GM18499 (cell line): ENCODE results near the gene ZNF846.
"Not testable (repeated sequence)": the region's sequence is repeated elsewhere in the genome, so short reads cannot be mapped to it uniquely, and the experiment has no call there.

Experiments used
- ATAC-seq: cut with Tn5 transposase; IDR thresholded peaks from one replicate; pipeline ENCODE4 v1.9.1; 2021; ENCODE audit warnings: moderate number of reproducible peaks; ENCODE audit not compliant: insufficient read depth, unreplicated experiment

Gene ZNF846

DNA sequence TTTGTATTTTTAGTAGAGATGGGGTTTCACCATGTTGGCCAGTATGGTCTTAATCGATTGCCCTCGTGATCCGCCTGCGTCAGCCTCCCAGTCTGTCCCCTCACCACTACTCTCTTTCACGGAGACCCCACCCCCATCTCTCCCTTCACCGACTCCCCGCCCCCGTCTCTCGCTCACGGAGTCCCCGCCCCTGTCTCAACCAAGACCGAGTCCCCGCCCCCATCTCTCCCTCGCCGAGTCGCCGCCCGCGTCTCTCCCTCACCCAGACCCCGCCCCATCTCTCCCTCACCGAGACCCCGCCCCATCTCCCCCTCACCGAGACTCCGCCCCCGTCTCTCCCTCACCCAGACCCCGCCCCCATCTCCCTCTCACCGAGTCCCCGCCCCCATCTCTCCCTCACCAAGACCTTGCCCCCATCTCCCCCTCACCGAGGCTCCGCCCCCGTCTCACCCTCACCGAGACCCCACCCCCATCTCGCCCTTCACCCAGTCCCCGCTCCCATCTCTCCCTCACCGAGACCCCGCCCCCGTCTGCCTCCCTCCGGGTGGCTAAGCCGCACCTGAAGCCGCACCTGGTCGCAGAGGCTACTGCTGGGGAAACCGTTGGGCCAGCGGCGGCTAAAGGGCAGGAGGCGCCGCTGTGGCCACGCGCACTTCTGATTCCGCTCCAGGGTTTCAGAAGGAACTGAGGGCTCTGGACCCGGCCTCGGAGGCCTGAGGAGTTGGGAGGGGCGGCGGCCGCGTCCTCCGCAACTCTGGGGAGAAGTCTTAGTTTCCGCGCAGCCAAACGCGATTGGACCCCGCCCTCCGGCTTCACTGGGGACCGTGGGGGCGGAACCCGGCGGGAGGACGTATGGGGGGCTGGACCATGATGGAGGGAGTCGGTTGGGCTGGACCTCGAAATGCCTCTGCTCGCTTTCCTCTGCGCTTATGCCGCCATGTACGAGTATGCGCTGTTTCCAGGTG lies 17.1 kb upstream of the ZNF846 start:
- ATAC-seq = peak; percentile 51

- not testable (repeated sequence) for ATAC-seq
Measured at GRCh38 chr19:9784163-9784496, 15.6 kb upstream of the ZNF846 start.

GRCh38 chr19:9782338-9782737 lies 13.8 kb upstream of the ZNF846 start:
- ATAC-seq = no peak

- ATAC-seq = no peak
Measured at GRCh38 chr19:9757544-9758501, 10.7 kb downstream of the ZNF846 start.

- no peak for ATAC-seq
Measured at GRCh38 chr19:9752701-9753443, 15.7 kb downstream of the ZNF846 start.

DNA sequence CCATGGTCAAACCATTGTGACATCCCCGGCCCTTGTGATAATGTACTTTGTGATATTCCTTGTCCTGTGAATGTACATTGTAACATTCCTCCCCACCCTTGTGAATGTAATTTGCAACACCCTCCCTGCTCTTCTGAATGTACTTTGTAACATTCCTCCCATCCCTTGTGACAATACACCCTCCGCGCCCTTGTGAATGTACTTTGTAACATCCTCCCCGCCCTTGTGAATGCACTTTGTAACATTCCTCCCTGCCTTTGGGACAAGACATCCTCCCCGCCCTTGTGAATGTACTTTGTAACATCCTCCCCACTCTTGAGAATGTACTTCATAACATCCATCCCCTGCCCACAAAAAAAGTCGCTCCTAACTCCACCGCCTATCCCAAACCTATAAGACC lies 17.1 kb downstream of the ZNF846 start:
- ATAC-seq = no peak

GRCh38 chr19:9741476-9742171 lies 26.9 kb downstream of the ZNF846 start:
- ATAC-seq = no peak

DNA sequence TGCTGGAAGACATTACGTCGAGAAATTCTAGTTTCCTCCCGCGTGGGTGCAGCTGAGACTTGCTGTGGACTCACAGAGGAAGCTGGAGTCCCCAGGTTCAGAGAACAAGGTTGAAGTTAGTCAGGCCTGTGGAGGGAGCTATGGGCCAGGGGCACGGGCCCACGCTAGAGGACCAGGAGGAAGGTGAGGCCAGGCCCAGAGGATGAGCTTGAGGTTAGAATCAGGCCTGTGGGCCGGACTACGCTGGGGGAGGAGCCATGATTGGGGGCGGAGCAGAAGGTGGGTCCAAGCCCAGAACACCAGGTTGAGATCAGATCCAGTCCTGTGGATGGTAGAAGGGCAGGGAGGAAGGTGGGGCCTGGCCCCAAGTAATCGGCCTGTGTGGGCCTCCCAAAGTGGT lies 32.6 kb downstream of the ZNF846 start:
- ATAC-seq = no peak

- ATAC-seq = not testable (repeated sequence)
Measured at GRCh38 chr19:9730056-9730455, 38.5 kb downstream of the ZNF846 start.

- ATAC-seq = no peak
Measured at GRCh38 chr19:9729162-9729561, 39.4 kb downstream of the ZNF846 start.

GRCh38 chr19:9727644-9728043 lies 40.9 kb downstream of the ZNF846 start:
- no peak for ATAC-seq

- ATAC-seq = not testable (repeated sequence)
Measured at GRCh38 chr19:9725508-9726201, 42.9 kb downstream of the ZNF846 start.

GRCh38 chr19:9724157-9724556 lies 44.4 kb downstream of the ZNF846 start:
- no peak for ATAC-seq

- ATAC-seq = no peak
Measured at GRCh38 chr19:9721861-9722260, 46.7 kb downstream of the ZNF846 start.

DNA sequence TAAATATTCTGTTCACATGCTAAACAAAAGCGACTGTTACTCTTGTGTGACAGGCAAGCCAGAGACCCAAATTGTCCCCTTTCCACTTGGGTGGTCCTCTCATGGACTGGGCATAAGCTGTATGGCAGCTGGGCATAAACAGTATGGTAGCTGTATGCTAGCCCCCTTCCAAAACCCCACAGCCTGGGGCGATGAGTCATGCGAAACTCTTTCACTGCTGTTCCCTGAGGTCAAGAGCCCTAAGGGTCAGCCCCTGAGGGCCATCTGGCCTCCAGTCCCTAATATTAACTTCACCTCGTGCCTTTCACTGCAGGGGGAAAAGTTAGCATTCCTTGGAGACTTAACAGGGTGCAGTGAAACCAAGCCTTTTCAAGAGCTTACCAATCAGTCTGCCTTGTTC lies 48.0 kb downstream of the ZNF846 start:
- ATAC-seq = no peak

DNA sequence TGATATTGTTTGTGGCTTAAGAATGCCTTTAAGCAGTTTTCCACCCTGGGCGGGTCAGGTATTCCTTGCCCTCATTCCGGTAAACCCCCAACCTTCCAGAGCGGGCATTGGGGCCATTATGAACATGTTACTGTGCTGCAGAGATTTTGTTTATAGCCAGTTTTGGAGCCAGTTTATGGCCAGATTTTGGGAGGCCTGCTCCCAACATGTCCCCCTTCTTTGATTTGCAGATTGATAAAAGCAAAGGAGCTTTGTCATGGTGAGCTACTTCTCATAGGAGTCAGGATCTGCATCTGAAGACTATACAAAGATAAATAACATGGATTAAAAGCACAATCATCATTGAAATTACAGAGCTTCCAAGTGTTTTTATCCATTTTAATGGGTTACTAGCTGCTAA lies 56.7 kb downstream of the ZNF846 start:
- ATAC-seq = no peak

DNA sequence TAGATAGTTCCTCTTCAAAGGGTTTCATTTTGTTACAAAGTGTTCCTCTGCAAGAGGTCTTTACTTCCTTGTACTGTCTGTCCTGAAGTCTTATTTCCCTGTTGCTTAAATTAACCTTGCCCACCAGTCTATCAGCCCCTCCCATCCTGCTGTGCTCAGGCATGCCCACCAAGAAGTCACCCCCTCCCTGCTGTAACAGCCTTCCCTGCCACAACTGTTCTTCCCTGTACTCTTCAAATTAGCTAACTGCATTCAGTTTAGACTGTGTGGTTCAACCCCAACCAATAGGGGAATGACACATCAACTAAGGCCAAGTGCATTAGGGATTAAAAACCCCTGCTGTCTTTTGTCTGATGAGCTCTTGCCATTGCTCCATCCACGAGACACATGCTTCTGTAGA lies 59.2 kb downstream of the ZNF846 start:
- no peak for ATAC-seq

DNA sequence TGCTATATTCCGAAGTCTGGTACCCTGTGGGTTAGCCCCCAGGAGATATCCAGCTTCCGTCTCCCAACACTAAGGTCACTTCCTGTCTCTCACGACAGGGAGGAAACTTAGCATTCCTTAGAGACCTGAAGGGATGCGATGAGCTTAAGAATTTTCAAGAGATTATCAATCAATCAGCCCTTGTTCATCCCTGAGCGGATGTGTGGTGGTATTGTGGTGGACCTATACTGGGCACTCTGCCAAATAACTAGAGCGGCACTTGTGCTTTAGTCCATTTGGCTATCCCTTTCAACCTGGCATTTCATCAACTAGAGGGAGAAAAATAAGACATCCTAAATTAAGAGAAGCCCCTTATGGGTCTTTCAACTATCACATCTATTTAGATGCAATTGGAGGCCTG lies 62.7 kb downstream of the ZNF846 start:
- no peak for ATAC-seq

DNA sequence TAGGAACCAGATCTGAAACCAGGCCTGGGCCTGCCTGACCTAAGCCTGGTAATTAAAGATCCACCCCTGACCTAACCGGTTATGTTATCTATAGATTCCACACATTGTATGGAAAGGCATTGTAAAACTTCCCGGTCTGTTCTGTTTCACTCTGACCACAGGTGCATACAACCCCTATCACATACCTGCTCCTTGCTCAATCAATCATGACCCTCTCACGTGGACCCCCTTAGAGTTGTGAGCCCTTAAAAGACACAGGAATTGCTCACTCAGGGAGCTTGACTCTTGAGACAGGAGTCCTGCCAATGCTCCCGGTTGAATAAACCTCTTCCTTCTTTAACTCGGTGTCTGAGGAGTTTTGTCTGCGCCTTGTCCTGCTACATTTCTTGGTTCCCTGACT lies 66.4 kb downstream of the ZNF846 start:
- no peak for ATAC-seq
